Measurements from ENCODE around the gene CCDC121. TPM values are rescaled to one million over a fixed set of nuclear protein-coding genes. Genes with fewer than 3 reads are reported as not detected.

Gene CCDC121
- total RNA-seq, 1 donor: 1.1 TPM

DNA sequence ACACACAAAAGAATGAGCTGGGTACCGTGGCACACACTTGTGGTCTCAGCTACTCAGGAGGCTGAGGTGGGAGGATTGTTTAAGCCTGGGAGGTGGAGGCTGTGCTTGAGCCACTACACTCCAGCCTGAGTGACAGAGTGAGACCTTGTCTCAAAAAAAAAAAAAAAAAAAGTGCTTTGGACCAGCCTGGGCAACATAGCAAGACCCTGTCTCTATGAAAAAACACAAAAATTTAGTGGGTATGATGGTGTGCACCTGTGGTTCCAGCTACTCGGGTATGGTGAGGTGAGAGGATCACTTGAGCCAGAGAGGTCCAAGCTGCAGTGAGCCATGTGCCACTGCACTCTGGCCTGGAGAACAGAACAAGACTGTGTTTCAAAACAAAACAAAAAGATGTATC lies 35.6 kb downstream of the CCDC121 start:
- H2AFZ ChIP-seq (ENCODE audit: low read length): no peak overlapping the region
- no peak for TF ChIP-seq CTCF (IDR thresholded peaks at IDR 0.05; ENCODE audit: extremely low read depth, low read depth, low read length)

GRCh38 chr2:27591745-27592144 lies 37.1 kb downstream of the CCDC121 start:
- peaks cover 92% of the 10 kb centered on the region for H3K79me2 ChIP-seq (ENCODE audit: insufficient read depth, low read length)
- H3K9me3 ChIP-seq (ENCODE audit: low read depth, low read length): no peaks in the 10 kb centered on the region
- H3K4me2 ChIP-seq (ENCODE audit: insufficient read depth, low read length): peak overlapping the region; percentile 19
- no peak overlapping the region for H2AFZ ChIP-seq (ENCODE audit: low read length)
- H3K27me3 ChIP-seq (ENCODE audit: insufficient read depth, low read length): no peaks in the 10 kb centered on the region
- peaks cover 21% of the 10 kb centered on the region for H4K20me1 ChIP-seq (ENCODE audit: insufficient read depth, low read length)
- H3K36me3 ChIP-seq (ENCODE audit: insufficient read depth, low read length): no peaks in the 10 kb centered on the region
- H3K4me1 ChIP-seq (ENCODE audit: insufficient read depth, low read length): peaks cover 16% of the 10 kb centered on the region
- TF ChIP-seq CTCF (IDR thresholded peaks at IDR 0.05; ENCODE audit: extremely low read depth, low read depth, low read length): no peak
- H3K4me3 ChIP-seq (ENCODE audit: insufficient read depth, low read length): no peak overlapping the region
- H3K27ac ChIP-seq (ENCODE audit: low read depth, low read length): no peak overlapping the region
- DNase-seq (ENCODE audit: insufficient read length, low spot score, missing footprints): peak; percentile 80

More for the DNA sequence above, 35.6 kb downstream of the CCDC121 start:
- DNase-seq (ENCODE audit: insufficient read length, low spot score, missing footprints): no peak
- H3K9me3 ChIP-seq (ENCODE audit: low read depth, low read length): no peaks in the 10 kb centered on the region
- no peaks in the 10 kb centered on the region for H3K27me3 ChIP-seq (ENCODE audit: insufficient read depth, low read length)
- H3K36me3 ChIP-seq (ENCODE audit: insufficient read depth, low read length): no peaks in the 10 kb centered on the region
- H3K27ac ChIP-seq (ENCODE audit: low read depth, low read length): no peak overlapping the region
- H4K20me1 ChIP-seq (ENCODE audit: insufficient read depth, low read length): peaks cover 21% of the 10 kb centered on the region
- peaks cover 92% of the 10 kb centered on the region for H3K79me2 ChIP-seq (ENCODE audit: insufficient read depth, low read length)
- no peak overlapping the region for H3K4me3 ChIP-seq (ENCODE audit: insufficient read depth, low read length)
- H3K4me1 ChIP-seq (ENCODE audit: insufficient read depth, low read length): peaks cover 17% of the 10 kb centered on the region
- H3K4me2 ChIP-seq (ENCODE audit: insufficient read depth, low read length): no peak overlapping the region

DNA sequence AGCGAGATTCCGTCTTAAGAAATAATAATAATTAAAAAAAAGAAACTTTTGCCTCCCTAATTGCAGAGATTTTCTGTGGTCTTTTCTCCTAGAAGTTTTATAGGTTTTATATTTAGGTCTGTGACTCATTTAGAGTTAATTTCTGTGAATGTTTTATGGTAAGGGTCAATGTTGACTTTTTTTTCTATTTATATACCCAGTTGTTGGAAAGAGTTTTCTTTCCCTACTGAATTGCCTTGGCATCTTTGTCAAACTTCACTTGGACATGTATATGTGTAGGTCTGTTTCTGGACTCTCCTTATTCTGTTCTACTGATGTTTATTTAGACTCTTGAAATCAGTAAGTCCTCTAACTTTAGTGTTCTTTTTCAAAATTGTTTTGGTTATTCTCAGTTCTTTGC lies 40.5 kb downstream of the CCDC121 start:
- no peak overlapping the region for H3K4me3 ChIP-seq (ENCODE audit: insufficient read depth, low read length)
- H3K36me3 ChIP-seq (ENCODE audit: insufficient read depth, low read length): no peaks in the 10 kb centered on the region
- peak overlapping the region; percentile 46 for H3K4me2 ChIP-seq (ENCODE audit: insufficient read depth, low read length)
- no peak for TF ChIP-seq CTCF (IDR thresholded peaks at IDR 0.05; ENCODE audit: extremely low read depth, low read depth, low read length)
- peaks cover 29% of the 10 kb centered on the region for H3K4me1 ChIP-seq (ENCODE audit: insufficient read depth, low read length)
- peaks cover 29% of the 10 kb centered on the region for H4K20me1 ChIP-seq (ENCODE audit: insufficient read depth, low read length)
- H3K9me3 ChIP-seq (ENCODE audit: low read depth, low read length): no peaks in the 10 kb centered on the region
- DNase-seq (ENCODE audit: insufficient read length, low spot score, missing footprints): no peak
- H3K27ac ChIP-seq (ENCODE audit: low read depth, low read length): peak overlapping the region; percentile 37
- H3K27me3 ChIP-seq (ENCODE audit: insufficient read depth, low read length): no peaks in the 10 kb centered on the region
- H3K79me2 ChIP-seq (ENCODE audit: insufficient read depth, low read length): peaks cover 97% of the 10 kb centered on the region
- H2AFZ ChIP-seq (ENCODE audit: low read length): no peak overlapping the region

DNA sequence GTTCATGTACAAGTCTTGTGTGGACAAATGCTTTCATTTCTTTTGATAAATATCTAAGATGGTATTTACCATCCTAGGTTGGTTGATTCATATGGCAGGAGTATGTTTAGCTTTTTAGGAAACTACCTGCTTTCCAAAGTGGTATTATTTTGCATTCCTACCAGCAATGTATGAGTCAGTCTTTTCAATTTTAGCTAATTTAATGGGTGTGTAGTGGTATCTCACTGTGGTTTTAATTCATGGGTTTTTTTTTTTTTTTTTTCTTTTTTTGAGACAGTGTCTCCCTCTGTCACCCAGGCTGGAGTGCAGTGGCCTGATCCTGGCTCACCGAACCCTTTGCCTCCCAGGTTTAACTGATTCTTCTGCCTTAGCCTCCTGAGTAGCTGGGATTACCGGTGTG lies 41.8 kb downstream of the CCDC121 start:
- no peak for DNase-seq (ENCODE audit: insufficient read length, low spot score, missing footprints)
- H3K4me3 ChIP-seq (ENCODE audit: insufficient read depth, low read length): no peak overlapping the region
- no peak overlapping the region for H3K27ac ChIP-seq (ENCODE audit: low read depth, low read length)
- no peak for TF ChIP-seq CTCF (IDR thresholded peaks at IDR 0.05; ENCODE audit: extremely low read depth, low read depth, low read length)
- no peaks in the 10 kb centered on the region for H3K9me3 ChIP-seq (ENCODE audit: low read depth, low read length)
- H3K4me2 ChIP-seq (ENCODE audit: insufficient read depth, low read length): no peak overlapping the region
- H3K4me1 ChIP-seq (ENCODE audit: insufficient read depth, low read length): peaks cover 32% of the 10 kb centered on the region
- peaks cover 88% of the 10 kb centered on the region for H3K79me2 ChIP-seq (ENCODE audit: insufficient read depth, low read length)
- H4K20me1 ChIP-seq (ENCODE audit: insufficient read depth, low read length): peaks cover 28% of the 10 kb centered on the region
- no peaks in the 10 kb centered on the region for H3K27me3 ChIP-seq (ENCODE audit: insufficient read depth, low read length)
- no peak overlapping the region for H2AFZ ChIP-seq (ENCODE audit: low read length)
- H3K36me3 ChIP-seq (ENCODE audit: insufficient read depth, low read length): no peaks in the 10 kb centered on the region

Measured in osteoblast (primary cell).